AG04450 (cell line): Measurements from ENCODE around the gene CIT. TPM values are rescaled to one million over a fixed set of nuclear protein-coding genes. Genes with fewer than 3 reads are reported as not detected.

Source experiments
- CTCF ChIA-PET: fragments of 300-600, 350-600 bp; formaldehyde crosslinking; extraction: SDS; loops from one replicate; lab custom pipeline; 2022; ENCODE audit warnings: antibody characterized with exemption, inconsistent platforms; lab: Charles Lee
- POLR2A ChIA-PET: fragments of 350-600 bp; formaldehyde crosslinking; extraction: SDS; loops from one replicate; lab custom pipeline; 2021; ENCODE audit warnings: antibody characterized with exemption, inconsistent platforms; lab: Yijun Ruan, JAX
- DNase-seq: peaks from one replicate; pipeline ENCODE4 v3.0.0-alpha.2; 2011; ENCODE audit warnings: low read depth, low spot score
- H3K27ac ChIP-seq: one replicate; pipeline ENCODE4 v1.5.1; 2012; ENCODE audit warnings: low read depth, low read length, control low read depth
- H3K27me3 ChIP-seq: one replicate; pipeline ENCODE4 v1.6.0; 2012; ENCODE audit warnings: low read length; ENCODE audit not compliant: control insufficient read depth, insufficient read depth
- H3K4me3 ChIP-seq: 2 replicates; pipeline ENCODE4 v1.5.1; 2011; ENCODE audit warnings: mild to moderate bottlenecking, low read depth, low read length, control low read depth
- H3K9me3 ChIP-seq: 2 replicates; pipeline ENCODE4 v1.5.1; 2012; ENCODE audit warnings: low read length; ENCODE audit not compliant: control insufficient read depth, insufficient read depth
- polyA plus RNA-seq: library from polyadenylated mRNA; depleted of rRNA; stranded (reverse); fragments of >200 nt; gene quantifications from 2 replicates; pipeline ENCODE4 v1.2.3, GENCODE V29; 2011
- TF ChIP-seq, protein P1 (sequence below): IDR thresholded peaks from 2 replicates; pipeline ENCODE4 v1.5.1; 2011; ENCODE audit warnings: low read depth, low read length, control low read depth, inconsistent platforms

CIT gene
- polyA plus RNA-seq, 1 experiment: 6.0 TPM

DNA sequence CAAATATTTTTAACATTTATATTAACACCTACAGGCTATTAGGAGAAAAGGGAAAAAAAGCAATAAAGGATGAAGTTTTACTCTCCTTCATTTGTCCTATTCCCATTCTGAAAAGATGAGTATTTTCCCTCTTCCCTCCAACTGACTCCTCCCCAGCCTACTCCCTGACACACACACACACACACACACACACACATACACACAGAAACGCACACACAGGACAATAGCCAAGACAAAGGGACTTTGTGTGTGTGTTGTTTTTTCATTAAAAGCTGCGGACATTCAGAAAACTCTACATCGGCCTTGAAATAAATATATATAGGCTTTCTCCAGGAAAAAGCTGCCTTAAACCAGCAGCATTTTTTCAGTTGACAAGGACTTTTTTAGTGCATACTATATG is 134.4 kb downstream of the CIT start:
- no peak overlapping the region for H3K4me3 ChIP-seq
- ChIA-PET CTCF (no interaction called here), POLR2A (no interaction called here)
- DNase-seq: no peak
- no peak overlapping the region for H3K27ac ChIP-seq
- no peaks in the 10 kb centered on the region for H3K27me3 ChIP-seq
- TF ChIP-seq, protein P1, sequence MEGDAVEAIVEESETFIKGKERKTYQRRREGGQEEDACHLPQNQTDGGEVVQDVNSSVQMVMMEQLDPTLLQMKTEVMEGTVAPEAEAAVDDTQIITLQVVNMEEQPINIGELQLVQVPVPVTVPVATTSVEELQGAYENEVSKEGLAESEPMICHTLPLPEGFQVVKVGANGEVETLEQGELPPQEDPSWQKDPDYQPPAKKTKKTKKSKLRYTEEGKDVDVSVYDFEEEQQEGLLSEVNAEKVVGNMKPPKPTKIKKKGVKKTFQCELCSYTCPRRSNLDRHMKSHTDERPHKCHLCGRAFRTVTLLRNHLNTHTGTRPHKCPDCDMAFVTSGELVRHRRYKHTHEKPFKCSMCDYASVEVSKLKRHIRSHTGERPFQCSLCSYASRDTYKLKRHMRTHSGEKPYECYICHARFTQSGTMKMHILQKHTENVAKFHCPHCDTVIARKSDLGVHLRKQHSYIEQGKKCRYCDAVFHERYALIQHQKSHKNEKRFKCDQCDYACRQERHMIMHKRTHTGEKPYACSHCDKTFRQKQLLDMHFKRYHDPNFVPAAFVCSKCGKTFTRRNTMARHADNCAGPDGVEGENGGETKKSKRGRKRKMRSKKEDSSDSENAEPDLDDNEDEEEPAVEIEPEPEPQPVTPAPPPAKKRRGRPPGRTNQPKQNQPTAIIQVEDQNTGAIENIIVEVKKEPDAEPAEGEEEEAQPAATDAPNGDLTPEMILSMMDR: no peak
- H3K9me3 ChIP-seq: peaks cover 4% of the 10 kb centered on the region

DNA sequence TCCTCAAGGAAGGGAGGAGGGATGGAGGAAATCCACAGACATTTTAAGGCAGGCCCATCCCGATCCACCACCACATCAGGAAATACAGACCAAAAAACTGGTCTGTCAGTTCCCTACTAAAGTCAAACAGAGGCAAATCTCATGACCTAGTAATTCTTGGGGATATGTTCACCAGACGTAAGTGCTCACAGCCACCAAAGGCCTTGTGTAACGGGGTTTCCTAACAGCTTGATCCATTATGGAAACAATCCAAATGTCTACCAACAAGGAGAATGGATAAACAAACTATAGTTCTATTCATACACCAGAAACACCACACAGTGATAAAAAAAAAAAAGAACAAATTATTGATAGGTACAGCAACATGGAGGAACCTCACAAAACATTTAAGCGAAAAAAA is 136.3 kb downstream of the CIT start:
- no peak for DNase-seq
- CTCF ChIA-PET: no interaction called here

DNA sequence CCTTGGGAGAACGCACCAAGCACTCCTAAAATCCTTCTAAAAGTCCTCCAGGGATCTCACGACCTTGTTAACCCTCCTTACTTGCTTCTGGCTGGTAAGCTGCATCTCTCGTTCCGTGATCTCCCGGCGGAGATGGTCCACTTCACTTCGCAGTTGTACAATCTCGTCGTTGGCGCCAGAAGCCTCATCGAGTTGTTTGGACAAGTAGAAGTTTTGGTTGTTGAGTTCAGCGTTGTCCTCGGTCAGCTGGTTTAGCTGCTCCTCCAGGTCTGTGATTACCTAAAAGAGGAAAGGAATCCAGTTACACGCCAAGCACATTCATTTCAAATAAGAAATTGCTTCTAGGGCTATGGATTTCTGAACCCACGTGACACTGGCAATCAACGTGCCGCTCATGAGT is 142.0 kb downstream of the CIT start:
- ChIA-PET CTCF (interaction anchor here (2.7 kb wide), 1 partner anchor 46 kb away, joined by 17 read pairs; no protein-coding TSS in a partner anchor), POLR2A (no interaction called here)
- TF ChIP-seq, protein P1: no peak
- no peak for DNase-seq
- no peak overlapping the region for H3K27ac ChIP-seq
- no peaks in the 10 kb centered on the region for H3K27me3 ChIP-seq
- no peaks in the 10 kb centered on the region for H3K9me3 ChIP-seq
- no peak overlapping the region for H3K4me3 ChIP-seq

More for the DNA sequence above, 136.3 kb downstream of the CIT start:
- POLR2A ChIA-PET: no interaction called here
- Histone ChIP-seq H3K27me3 (no peaks in the 10 kb centered on the region), H3K27ac (no peak overlapping the region), H3K4me3 (no peak overlapping the region), H3K9me3 (peaks cover 4% of the 10 kb centered on the region)
- TF ChIP-seq, protein P1: no peak

- H3K27ac ChIP-seq: no peak overlapping the region
- CTCF ChIA-PET: no interaction called here
Measured at GRCh38 chr12:119730381-119730780, 146.7 kb downstream of the CIT start.

DNA sequence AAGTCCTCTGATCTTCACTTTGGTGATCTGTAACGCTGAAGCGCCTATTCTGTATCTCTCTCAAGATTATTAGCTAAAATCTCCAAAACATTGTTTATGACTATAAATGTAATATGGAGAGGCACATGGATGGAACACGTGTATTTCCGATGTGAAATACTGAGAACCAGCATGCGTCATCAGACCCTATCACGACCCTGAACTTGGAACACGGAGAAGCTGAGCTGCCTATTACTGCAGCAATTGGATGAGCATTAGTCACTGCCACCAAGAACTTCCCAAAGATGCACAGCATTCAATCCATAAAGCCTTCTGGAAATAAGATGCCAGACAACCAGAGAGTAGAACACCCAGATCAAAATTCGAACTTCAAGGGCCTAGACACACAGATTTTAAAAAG is 147.2 kb downstream of the CIT start:
- ChIA-PET CTCF (no interaction called here), POLR2A (no interaction called here)
- no peak overlapping the region for H3K27ac ChIP-seq
- no peak overlapping the region for H3K4me3 ChIP-seq
- H3K27me3 ChIP-seq: no peaks in the 10 kb centered on the region
- no peaks in the 10 kb centered on the region for H3K9me3 ChIP-seq
- TF ChIP-seq, protein P1: no peak
- no peak for DNase-seq

More at GRCh38 chr12:119730381-119730780, 146.7 kb downstream of the CIT start:
- Histone ChIP-seq H3K9me3 (no peaks in the 10 kb centered on the region), H3K27me3 (no peaks in the 10 kb centered on the region), H3K4me3 (no peak overlapping the region)
- POLR2A ChIA-PET: no interaction called here
- no peak for DNase-seq
- TF ChIP-seq, protein P1: no peak
